DOHH2 (cell line): Measurements from ENCODE around the gene AFDN.

Experiments
- H3F3A ChIP-seq: fragments of 200-600 bp; sonication (generic), shearing (Covaris generic); 2 replicates; pipeline ENCODE4 v1.6.0; 2016; ENCODE audit warnings: antibody characterized with exemption, mild to moderate bottlenecking; ENCODE audit not compliant: control insufficient read depth, insufficient read depth
- H3K27ac ChIP-seq: fragments of 200-600 bp; sonication (generic); 2 replicates; pipeline ENCODE4 v1.5.1; 2014; ENCODE audit warnings: low read depth, mild to moderate bottlenecking, low read length, moderate library complexity
- H3K27me3 ChIP-seq: fragments of 200-600 bp; sonication (generic); 2 replicates; pipeline ENCODE4 v1.6.1; 2014; ENCODE audit warnings: mild to moderate bottlenecking, low read length, mixed read lengths; ENCODE audit not compliant: control insufficient read depth
- H3K36me3 ChIP-seq: fragments of 200-600 bp; sonication (generic); 2 replicates; pipeline ENCODE4 v1.6.1; 2014; ENCODE audit warnings: mild to moderate bottlenecking, low read length, moderate library complexity, mixed read lengths; ENCODE audit not compliant: control insufficient read depth
- H3K4me1 ChIP-seq: fragments of 200-600 bp; sonication (generic); 2 replicates; pipeline ENCODE4 v1.6.1; 2014; ENCODE audit warnings: mild to moderate bottlenecking, low read length, mixed read lengths; ENCODE audit not compliant: control insufficient read depth
- H3K4me2 ChIP-seq: fragments of 200-600 bp; sonication (generic); 2 replicates; pipeline ENCODE4 v1.6.0; 2014; ENCODE audit warnings: mild to moderate bottlenecking, low read length, moderate library complexity
- H3K4me3 ChIP-seq: fragments of 200-600 bp; sonication (generic); 2 replicates; pipeline ENCODE4 v1.5.1; 2014; ENCODE audit warnings: mild to moderate bottlenecking, low read length, mixed read lengths
- H3K79me2 ChIP-seq: fragments of 200-600 bp; sonication (generic); 2 replicates; pipeline ENCODE4 v1.6.1; 2014; ENCODE audit warnings: mild to moderate bottlenecking, low read length, mixed read lengths; ENCODE audit not compliant: control insufficient read depth
- H3K9me2 ChIP-seq: fragments of 200-600 bp; sonication (generic); replicated peaks from 2 replicates; pipeline ENCODE4 v1.6.1; 2014; ENCODE audit warnings: mild to moderate bottlenecking, low read length, mixed read lengths; ENCODE audit not compliant: control insufficient read depth
- H3K9me3 ChIP-seq: fragments of 200-600 bp; sonication (generic); 2 replicates; pipeline ENCODE4 v1.6.1; 2014; ENCODE audit warnings: antibody characterized with exemption, low read length, mixed read lengths; ENCODE audit not compliant: control insufficient read depth, insufficient read depth
- H4K20me1 ChIP-seq: fragments of 200-600 bp; sonication (generic); 2 replicates; pipeline ENCODE4 v1.6.0; 2014; ENCODE audit warnings: low read depth, mild to moderate bottlenecking, antibody characterized with exemption, low read length, moderate library complexity; ENCODE audit not compliant: control insufficient read depth, insufficient read depth
- EZH2phosphoT487 ChIP-seq: fragments of 200-600 bp; sonication (generic); IDR thresholded peaks from 2 replicates; pipeline ENCODE4 v1.6.1; 2017; ENCODE audit warnings: borderline replicate concordance, mild to moderate bottlenecking, antibody characterized with exemption, low read length, moderate library complexity, mixed read lengths
- TF ChIP-seq, protein P1 (sequence below): fragments of 200-600 bp; sonication (generic); IDR thresholded peaks from one replicate; pipeline ENCODE4 v1.5.1; 2014; ENCODE audit warnings: antibody characterized with exemption, mild to moderate bottlenecking, low read depth, low read length; ENCODE audit not compliant: poor library complexity, severe bottlenecking

Gene AFDN

DNA sequence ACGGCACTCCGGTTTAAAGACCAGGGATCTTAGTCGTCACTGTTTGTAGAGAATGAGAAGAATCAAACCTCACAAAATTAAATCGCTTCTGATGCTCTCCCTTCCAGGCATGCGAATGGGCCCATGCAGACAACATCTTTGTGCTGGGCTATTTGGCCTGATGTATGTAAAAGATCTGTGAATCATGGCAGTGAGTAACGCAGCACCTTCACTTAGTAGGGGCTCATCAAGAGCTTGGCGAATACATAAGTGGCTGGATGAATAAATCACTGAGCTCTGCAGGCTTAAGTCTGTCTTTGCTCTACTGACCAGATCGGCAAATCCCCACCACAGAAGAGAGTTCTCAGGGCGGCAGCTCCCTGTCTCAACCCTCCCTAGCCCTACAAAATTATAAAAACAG is 44.8 kb upstream of the AFDN start:
- no peaks in the 10 kb centered on the region for H3F3A ChIP-seq
- H4K20me1 ChIP-seq = no peaks in the 10 kb centered on the region
- no peak overlapping the region for H3K27ac ChIP-seq
- TF ChIP-seq EZH2phosphoT487 = no peak
- TF ChIP-seq, protein P1, sequence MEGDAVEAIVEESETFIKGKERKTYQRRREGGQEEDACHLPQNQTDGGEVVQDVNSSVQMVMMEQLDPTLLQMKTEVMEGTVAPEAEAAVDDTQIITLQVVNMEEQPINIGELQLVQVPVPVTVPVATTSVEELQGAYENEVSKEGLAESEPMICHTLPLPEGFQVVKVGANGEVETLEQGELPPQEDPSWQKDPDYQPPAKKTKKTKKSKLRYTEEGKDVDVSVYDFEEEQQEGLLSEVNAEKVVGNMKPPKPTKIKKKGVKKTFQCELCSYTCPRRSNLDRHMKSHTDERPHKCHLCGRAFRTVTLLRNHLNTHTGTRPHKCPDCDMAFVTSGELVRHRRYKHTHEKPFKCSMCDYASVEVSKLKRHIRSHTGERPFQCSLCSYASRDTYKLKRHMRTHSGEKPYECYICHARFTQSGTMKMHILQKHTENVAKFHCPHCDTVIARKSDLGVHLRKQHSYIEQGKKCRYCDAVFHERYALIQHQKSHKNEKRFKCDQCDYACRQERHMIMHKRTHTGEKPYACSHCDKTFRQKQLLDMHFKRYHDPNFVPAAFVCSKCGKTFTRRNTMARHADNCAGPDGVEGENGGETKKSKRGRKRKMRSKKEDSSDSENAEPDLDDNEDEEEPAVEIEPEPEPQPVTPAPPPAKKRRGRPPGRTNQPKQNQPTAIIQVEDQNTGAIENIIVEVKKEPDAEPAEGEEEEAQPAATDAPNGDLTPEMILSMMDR = no peak
- H3K9me3 ChIP-seq = no peaks in the 10 kb centered on the region
- no peaks in the 10 kb centered on the region for H3K36me3 ChIP-seq
- no peak overlapping the region for H3K4me2 ChIP-seq
- no peaks in the 10 kb centered on the region for H3K79me2 ChIP-seq
- no peaks in the 10 kb centered on the region for H3K4me1 ChIP-seq
- H3K4me3 ChIP-seq = no peak overlapping the region
- H3K9me2 ChIP-seq = no peaks in the 10 kb centered on the region
- peaks cover 3% of the 10 kb centered on the region; the same call in 1 of the 2 replicates for H3K27me3 ChIP-seq

GRCh38 chr6:167782698-167783517 is 43.8 kb upstream of the AFDN start:
- Histone ChIP-seq H3K9me3 (no peaks in the 10 kb centered on the region), H3K27me3 (peaks cover 3% of the 10 kb centered on the region; the same call in 1 of the 2 replicates), H3K4me2 (no peak overlapping the region), H3K79me2 (no peaks in the 10 kb centered on the region), H4K20me1 (no peaks in the 10 kb centered on the region), H3K4me3 (no peak overlapping the region), H3K27ac (no peak overlapping the region), H3K36me3 (no peaks in the 10 kb centered on the region), H3K4me1 (no peaks in the 10 kb centered on the region), H3K9me2 (no peaks in the 10 kb centered on the region), H3F3A (no peaks in the 10 kb centered on the region)
- TF ChIP-seq EZH2phosphoT487 = no peak
- TF ChIP-seq, protein P1 = no peak

GRCh38 chr6:167786853-167787675 is 39.6 kb upstream of the AFDN start:
- no peaks in the 10 kb centered on the region for H3K79me2 ChIP-seq
- no peak overlapping the region for H3K27ac ChIP-seq
- H3K9me3 ChIP-seq = no peaks in the 10 kb centered on the region
- H3F3A ChIP-seq = no peaks in the 10 kb centered on the region
- no peaks in the 10 kb centered on the region for H3K4me1 ChIP-seq
- H3K9me2 ChIP-seq = no peaks in the 10 kb centered on the region
- H3K4me2 ChIP-seq = no peak overlapping the region
- no peaks in the 10 kb centered on the region; the same call in 1 of the 2 replicates for H3K27me3 ChIP-seq
- H4K20me1 ChIP-seq = no peaks in the 10 kb centered on the region
- H3K4me3 ChIP-seq = no peak overlapping the region
- H3K36me3 ChIP-seq = no peaks in the 10 kb centered on the region
- TF ChIP-seq, protein P1 = no peak
- no peak for TF ChIP-seq EZH2phosphoT487
